Neutrophil (primary cell): ENCODE results near the gene SAA2.
"Not testable (repeated sequence)": the region's sequence is repeated elsewhere in the genome, so short reads cannot be mapped to it uniquely, and the experiment has no call there.

Experiments used
- H3K27ac ChIP-seq: fragments of 200-600 bp; sonication (generic); 2 replicates; pipeline ENCODE4 v1.5.1; 2016; ENCODE audit warnings: mild to moderate bottlenecking, moderate library complexity
- H3K27me3 ChIP-seq: fragments of 200-600 bp; sonication (generic); 2 replicates; pipeline ENCODE4 v1.6.0; 2016; ENCODE audit warnings: mild to moderate bottlenecking
- H3K36me3 ChIP-seq: fragments of 200-600 bp; sonication (generic); 2 replicates; pipeline ENCODE4 v1.5.1; 2017
- H3K4me1 ChIP-seq, 2 experiments: fragments of 200-600 bp in 1 of 2; sonication (generic) in 1 of 2; 1 replicate in 1 of 2; 2 replicates in 1 of 2; pipeline versions ENCODE4 v1.5.1 to v1.6.1; 2013 to 2016; ENCODE audit warnings: low read depth in 1 of 2, low read length in 1 of 2, mild to moderate bottlenecking in 1 of 2, moderate library complexity in 1 of 2; ENCODE audit not compliant: control insufficient read depth in 1 of 2, insufficient read depth in 1 of 2
- H3K4me3 ChIP-seq, 2 experiments: fragments of 200-600 bp in 1 of 2; sonication (generic) in 1 of 2; 1 replicate in 1 of 2; 2 replicates in 1 of 2; pipeline ENCODE4 v1.5.1; 2013 to 2016; ENCODE audit warnings: low read depth in 1 of 2, low read length in 1 of 2, mild to moderate bottlenecking in 1 of 2, moderate library complexity in 1 of 2
- H3K9me3 ChIP-seq: fragments of 200-600 bp; sonication (generic); 2 replicates; pipeline ENCODE4 v1.5.1; 2016
- TF ChIP-seq, protein P1 (sequence below): fragments of 200-600 bp; sonication (generic); IDR thresholded peaks from 2 replicates; pipeline ENCODE4 v1.5.1; 2016; ENCODE audit warnings: antibody characterized with exemption

SAA2 gene

DNA sequence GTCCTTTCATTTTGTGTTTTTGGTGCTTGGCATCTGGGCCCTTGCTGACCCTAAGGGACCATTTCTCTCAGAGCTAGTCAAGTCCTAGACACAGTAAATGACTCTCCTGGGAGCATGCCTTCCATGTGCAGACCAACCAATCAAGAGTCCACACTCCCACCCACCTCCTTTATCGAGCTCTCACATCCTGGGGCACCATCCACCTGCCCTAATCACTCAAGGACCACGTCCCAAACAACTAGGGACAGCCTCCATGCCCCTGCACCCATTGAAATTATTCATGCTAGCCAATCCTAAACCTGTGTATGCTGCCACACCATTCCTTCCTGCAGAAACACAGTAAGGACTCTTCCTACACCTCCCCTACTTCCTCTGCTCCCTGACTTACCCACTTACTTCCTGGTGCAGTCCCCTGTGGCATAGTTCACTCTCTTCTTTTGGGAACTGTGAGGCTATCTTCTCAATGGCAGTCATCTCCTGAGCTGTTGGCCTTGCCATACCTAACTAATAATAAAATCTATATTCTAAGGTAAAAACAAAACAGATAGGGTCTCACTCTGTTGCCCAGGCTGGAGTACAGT is 6.4 kb upstream of the SAA2 start:
- Histone ChIP-seq H3K27me3 (peaks cover 24% of the 10 kb centered on the region), H3K9me3 (no peaks in the 10 kb centered on the region), H3K27ac (no peak overlapping the region), H3K4me1 (no peaks in the 10 kb centered on the region), H3K4me3 (no peak overlapping the region), H3K36me3 (no peaks in the 10 kb centered on the region)
- TF ChIP-seq, protein P1, sequence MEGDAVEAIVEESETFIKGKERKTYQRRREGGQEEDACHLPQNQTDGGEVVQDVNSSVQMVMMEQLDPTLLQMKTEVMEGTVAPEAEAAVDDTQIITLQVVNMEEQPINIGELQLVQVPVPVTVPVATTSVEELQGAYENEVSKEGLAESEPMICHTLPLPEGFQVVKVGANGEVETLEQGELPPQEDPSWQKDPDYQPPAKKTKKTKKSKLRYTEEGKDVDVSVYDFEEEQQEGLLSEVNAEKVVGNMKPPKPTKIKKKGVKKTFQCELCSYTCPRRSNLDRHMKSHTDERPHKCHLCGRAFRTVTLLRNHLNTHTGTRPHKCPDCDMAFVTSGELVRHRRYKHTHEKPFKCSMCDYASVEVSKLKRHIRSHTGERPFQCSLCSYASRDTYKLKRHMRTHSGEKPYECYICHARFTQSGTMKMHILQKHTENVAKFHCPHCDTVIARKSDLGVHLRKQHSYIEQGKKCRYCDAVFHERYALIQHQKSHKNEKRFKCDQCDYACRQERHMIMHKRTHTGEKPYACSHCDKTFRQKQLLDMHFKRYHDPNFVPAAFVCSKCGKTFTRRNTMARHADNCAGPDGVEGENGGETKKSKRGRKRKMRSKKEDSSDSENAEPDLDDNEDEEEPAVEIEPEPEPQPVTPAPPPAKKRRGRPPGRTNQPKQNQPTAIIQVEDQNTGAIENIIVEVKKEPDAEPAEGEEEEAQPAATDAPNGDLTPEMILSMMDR: no peak

DNA sequence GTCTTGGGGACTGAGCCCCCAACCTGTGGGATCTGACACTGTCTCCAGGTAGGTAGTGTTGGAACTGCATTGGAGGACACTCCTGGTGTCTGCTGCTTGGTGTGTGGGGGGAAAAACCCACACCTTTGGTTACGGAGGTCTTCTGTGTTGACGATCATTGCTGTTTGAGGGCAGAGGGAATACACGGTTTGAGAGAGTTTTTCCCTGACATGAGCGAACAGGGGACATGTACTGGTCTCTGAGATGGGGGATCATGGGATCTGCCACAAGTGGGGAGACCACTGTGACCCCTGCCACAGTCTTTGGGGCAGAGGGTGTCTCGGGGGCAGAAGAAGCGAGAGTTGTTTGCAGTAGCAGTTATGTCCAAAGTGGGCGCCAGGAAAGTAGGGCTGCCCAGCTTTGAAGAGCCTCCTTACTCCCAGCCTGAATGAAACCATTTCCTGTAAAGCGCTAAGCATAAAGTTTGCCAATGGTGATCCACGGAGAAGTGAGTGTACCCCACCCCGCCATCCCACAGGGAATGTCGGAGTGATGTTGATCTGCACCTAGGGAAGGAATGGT is 5.4 kb upstream of the SAA2 start:
- H3K4me3 ChIP-seq: no peak overlapping the region
- no peaks in the 10 kb centered on the region for H3K9me3 ChIP-seq
- H3K27ac ChIP-seq: no peak overlapping the region
- H3K36me3 ChIP-seq: no peaks in the 10 kb centered on the region
- TF ChIP-seq, protein P1: no peak
- H3K27me3 ChIP-seq: peaks cover 20% of the 10 kb centered on the region
- H3K4me1 ChIP-seq: no peaks in the 10 kb centered on the region

DNA sequence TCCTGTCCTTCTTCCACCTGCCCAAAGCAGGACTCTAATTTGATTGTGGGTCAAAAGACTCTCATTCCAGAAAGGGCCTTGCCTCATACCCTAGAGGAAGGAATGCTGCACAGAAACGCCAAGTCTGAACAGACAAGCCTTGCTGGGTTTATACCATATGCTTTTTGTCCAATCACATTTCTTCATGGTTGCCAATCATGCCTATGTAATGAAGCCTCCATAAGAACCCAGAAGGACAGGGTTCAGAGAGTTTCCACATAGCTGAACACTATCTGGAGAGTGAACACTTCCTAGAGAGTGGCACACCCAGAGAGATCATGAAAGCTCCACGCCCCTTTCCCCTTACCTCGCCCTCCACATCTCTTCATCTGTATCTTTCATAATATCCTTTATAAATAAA is 4.8 kb upstream of the SAA2 start:
- H3K4me1 ChIP-seq: no peaks in the 10 kb centered on the region
- H3K36me3 ChIP-seq: no peaks in the 10 kb centered on the region

DNA sequence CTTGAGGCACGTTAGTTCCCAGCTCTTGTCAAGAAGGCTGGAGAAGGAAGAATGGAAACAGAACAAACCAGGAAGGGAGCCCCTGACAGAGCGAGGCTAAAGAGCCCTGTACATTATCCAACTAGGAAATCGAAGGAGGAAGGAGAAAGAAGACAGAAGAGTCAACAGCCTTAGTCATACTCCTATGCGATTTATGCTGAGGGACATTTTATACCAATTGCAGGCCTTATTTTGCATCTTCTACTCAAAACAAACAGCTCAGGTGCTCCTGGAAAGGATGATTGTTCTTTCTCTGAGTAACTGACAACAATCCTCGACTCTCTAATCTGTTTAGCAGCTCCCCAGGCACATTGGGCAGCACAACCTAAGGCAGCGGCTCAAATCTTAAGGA is 1.3 kb downstream of the SAA2 start:
- H3K9me3 ChIP-seq, H3K4me1 ChIP-seq, H3K4me3 ChIP-seq, H3K27ac ChIP-seq, H3K36me3 ChIP-seq: not testable (repeated sequence)
- peaks cover 19% of the 10 kb centered on the region for H3K27me3 ChIP-seq

More for the DNA sequence above, 4.8 kb upstream of the SAA2 start:
- Histone ChIP-seq H3K9me3 (no peaks in the 10 kb centered on the region), H3K27me3 (peaks cover 20% of the 10 kb centered on the region), H3K4me3 (no peak overlapping the region), H3K27ac (no peak overlapping the region)
- TF ChIP-seq, protein P1: no peak

DNA sequence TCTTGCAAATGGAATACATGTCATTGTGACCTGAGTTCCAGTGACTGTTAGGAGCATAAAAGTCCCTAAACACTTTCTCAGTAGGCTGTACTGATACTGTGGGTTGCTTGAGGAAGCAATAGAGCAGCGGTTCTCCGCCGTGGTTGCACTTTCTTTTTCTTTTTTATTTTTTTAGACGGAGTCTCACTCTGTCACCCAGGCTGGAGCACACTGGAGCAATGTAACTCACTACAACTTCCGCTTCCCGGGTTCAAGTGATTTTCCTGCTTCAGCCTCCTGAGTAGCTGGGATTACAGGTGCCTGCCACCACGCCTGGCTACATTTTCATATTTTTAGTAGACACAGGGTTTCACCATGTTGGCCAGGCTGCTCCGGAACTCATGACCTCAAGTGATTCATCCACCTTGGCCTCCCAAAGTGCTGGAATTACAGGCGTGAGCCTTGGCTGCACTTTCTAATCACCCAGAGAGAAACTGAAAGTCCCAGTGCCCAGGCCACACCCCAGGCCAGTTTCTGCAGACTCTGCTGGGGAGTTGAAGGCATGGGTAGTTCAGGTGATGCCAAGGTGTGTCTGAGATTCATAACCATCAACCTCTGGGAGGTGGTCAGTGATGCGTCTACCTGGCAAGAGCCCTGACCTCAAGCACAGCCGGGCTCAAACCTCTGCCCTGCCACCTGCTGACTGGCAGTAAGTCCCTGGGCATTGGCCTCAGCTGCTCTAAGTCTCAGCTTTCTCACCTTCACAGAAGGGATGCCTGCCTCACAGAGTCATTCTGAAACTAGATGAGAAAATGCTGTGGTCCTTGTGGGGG is 1.9 kb downstream of the SAA2 start:
- not testable (repeated sequence) for H3K4me3 ChIP-seq, H3K9me3 ChIP-seq, H3K4me1 ChIP-seq, H3K27ac ChIP-seq, H3K36me3 ChIP-seq
- H3K27me3 ChIP-seq: peaks cover 25% of the 10 kb centered on the region

DNA sequence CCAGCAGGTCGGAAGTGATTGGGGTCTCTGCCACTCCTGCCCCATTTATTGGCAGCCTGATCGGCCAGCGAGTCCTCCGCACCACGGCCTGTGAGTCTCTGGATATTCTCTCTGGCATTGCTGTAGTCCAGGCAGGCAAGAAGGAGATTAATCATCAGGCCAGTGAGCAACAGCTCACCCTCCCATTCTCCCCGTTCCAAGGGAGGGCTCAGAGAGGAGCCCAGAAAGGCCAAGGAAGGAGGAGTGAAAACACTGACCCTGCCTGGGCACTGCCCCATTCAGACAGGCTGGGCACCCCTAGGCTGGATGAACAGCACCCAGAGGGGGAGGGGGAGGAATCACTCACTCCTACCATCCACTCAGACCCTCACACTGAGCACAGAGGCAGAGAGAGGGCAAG is 3.1 kb downstream of the SAA2 start:
- no peak overlapping the region for H3K4me3 ChIP-seq
- H3K9me3 ChIP-seq: no peaks in the 10 kb centered on the region
- H3K36me3 ChIP-seq: no peaks in the 10 kb centered on the region
- TF ChIP-seq, protein P1: no peak
- H3K27me3 ChIP-seq: peaks cover 33% of the 10 kb centered on the region
- H3K27ac ChIP-seq: no peak overlapping the region
- no peaks in the 10 kb centered on the region for H3K4me1 ChIP-seq
